GM18861 (cell line): ENCODE measurements around the gene GRIN3A.
"Not testable (repeated sequence)": the region's sequence is repeated elsewhere in the genome, so short reads cannot be mapped to it uniquely, and the experiment has no call there.

ENCODE experiments used
- ATAC-seq: cut with Tn5 transposase; IDR thresholded peaks from one replicate; pipeline ENCODE4 v1.9.1; 2021; ENCODE audit not compliant: unreplicated experiment

Gene GRIN3A

GRCh38 chr9:101585740-101586139 lies 152.7 kb downstream of the GRIN3A start:
- no peak for ATAC-seq

GRCh38 chr9:101582553-101582952 lies 155.9 kb downstream of the GRIN3A start:
- no peak for ATAC-seq

- no peak for ATAC-seq
These were observed 158.5 kb downstream of the GRIN3A start for GRCh38 chr9:101579711-101580545.

GRCh38 chr9:101578378-101578777 lies 160.1 kb downstream of the GRIN3A start:
- ATAC-seq: no peak

GRCh38 chr9:101574731-101575333 lies 163.6 kb downstream of the GRIN3A start:
- ATAC-seq: no peak

GRCh38 chr9:101572316-101572715 lies 166.1 kb downstream of the GRIN3A start:
- no peak for ATAC-seq

GRCh38 chr9:101571114-101571513 lies 167.3 kb downstream of the GRIN3A start:
- ATAC-seq: no peak

- ATAC-seq: no peak
These were observed 168.5 kb downstream of the GRIN3A start for GRCh38 chr9:101569741-101570501.

- no peak for ATAC-seq
These were observed 170.6 kb downstream of the GRIN3A start for GRCh38 chr9:101567725-101568350.

- ATAC-seq: peak; percentile 83
These were observed 171.3 kb downstream of the GRIN3A start for GRCh38 chr9:101566904-101567724.

GRCh38 chr9:101564252-101564651 lies 174.2 kb downstream of the GRIN3A start:
- ATAC-seq: no peak

GRCh38 chr9:101562966-101563365 lies 175.5 kb downstream of the GRIN3A start:
- ATAC-seq: no peak

- no peak for ATAC-seq
These were observed 176.7 kb downstream of the GRIN3A start for GRCh38 chr9:101561740-101562139.

GRCh38 chr9:101549472-101550098 lies 188.9 kb downstream of the GRIN3A start:
- ATAC-seq: not testable (repeated sequence)

- ATAC-seq: no peak
These were observed 195.2 kb downstream of the GRIN3A start for GRCh38 chr9:101543098-101543735.

GRCh38 chr9:101540069-101540468 lies 198.4 kb downstream of the GRIN3A start:
- ATAC-seq: no peak

- ATAC-seq: no peak
These were observed 201.5 kb downstream of the GRIN3A start for GRCh38 chr9:101536938-101537337.

GRCh38 chr9:101536351-101536750 lies 202.1 kb downstream of the GRIN3A start:
- ATAC-seq: no peak
